Measurements from ENCODE around the gene SARDH.

DNA sequence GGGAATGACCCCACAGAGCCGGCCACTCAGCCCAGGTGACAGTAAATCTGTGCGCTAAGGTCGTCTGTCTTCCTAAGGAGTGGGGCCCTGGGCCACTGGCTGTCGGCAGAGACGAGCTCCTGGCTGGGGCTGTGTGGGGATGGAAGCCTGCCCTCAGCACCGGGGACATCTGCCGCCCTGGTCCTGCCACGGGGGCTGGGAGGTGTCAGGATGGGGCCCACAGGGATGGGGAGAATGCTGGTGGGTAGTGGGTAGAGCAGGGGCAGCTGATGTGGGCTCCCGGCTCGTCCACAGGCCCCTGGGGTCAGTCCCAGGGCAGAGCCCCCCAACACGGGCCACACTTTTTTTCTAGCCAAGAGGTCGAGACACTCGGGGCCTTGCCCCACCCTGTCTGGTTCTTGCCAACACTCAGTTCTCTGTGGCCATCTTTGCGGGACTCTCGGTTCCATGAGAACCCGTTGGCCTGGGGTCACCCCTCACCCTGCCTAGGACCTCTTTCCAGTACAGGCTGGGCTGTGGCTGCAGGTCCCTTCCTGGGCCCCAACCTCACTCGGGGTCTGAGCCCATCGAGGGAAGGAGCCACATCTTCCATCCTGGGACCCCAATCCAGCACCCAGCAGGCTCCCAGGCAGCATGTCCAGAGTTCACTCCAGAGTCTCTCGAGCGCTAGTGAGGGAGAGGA, 57.0 kb downstream of the SARDH start:
- TF ChIP-seq POLR2A (IDR thresholded peaks at IDR 0.05) (no peak), EP300 (IDR thresholded peaks at IDR 0.05) (no peak)
- TF ChIP-seq, protein P1, sequence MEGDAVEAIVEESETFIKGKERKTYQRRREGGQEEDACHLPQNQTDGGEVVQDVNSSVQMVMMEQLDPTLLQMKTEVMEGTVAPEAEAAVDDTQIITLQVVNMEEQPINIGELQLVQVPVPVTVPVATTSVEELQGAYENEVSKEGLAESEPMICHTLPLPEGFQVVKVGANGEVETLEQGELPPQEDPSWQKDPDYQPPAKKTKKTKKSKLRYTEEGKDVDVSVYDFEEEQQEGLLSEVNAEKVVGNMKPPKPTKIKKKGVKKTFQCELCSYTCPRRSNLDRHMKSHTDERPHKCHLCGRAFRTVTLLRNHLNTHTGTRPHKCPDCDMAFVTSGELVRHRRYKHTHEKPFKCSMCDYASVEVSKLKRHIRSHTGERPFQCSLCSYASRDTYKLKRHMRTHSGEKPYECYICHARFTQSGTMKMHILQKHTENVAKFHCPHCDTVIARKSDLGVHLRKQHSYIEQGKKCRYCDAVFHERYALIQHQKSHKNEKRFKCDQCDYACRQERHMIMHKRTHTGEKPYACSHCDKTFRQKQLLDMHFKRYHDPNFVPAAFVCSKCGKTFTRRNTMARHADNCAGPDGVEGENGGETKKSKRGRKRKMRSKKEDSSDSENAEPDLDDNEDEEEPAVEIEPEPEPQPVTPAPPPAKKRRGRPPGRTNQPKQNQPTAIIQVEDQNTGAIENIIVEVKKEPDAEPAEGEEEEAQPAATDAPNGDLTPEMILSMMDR (IDR thresholded peaks at IDR 0.05): no peak
